Mammary epithelial cell (primary cell): ENCODE data around the gene C1orf198.

Experiments used
- CTCF ChIP-seq, 2 donors: IDR thresholded peaks in 1 of 2; conservative IDR thresholded peaks in 1 of 2; 2 replicates each; pipeline ENCODE4 v1.5.1; 2011 to 2012; ENCODE audit warnings: inconsistent platforms in 2 of 2, low read length in 2 of 2, mild to moderate bottlenecking in 2 of 2, control low read depth in 1 of 2, low read depth in 1 of 2; ENCODE audit not compliant: insufficient read depth in 1 of 2; ENCODE audit errors: extremely low read depth in 1 of 2
- EZH2 ChIP-seq: IDR thresholded peaks from 2 replicates; pipeline ENCODE4 v1.6.1; 2012; ENCODE audit warnings: low read length, inconsistent platforms, borderline replicate concordance

GRCh38 chr1:230894032-230894431 lies 25.7 kb upstream of the C1orf198 start:
- TF ChIP-seq CTCF (conservative IDR thresholded peaks at IDR 0.05 in 1 of 2, IDR thresholded peaks at IDR 0.05 in 1 of 2; ENCODE audit: extremely low read depth in 1 of 2, insufficient read depth in 1 of 2, low read depth in 1 of 2, low read length in 2 of 2) (no peak), EZH2 (no peak)
